22Rv1 (cell line): ENCODE measurements around the gene SYTL2.

Experiments
- CTCF ChIP-seq: fragments of 450-650 bp; IDR thresholded peaks from 2 replicates; pipeline ENCODE4 v1.5.1; 2017; ENCODE audit warnings: mild to moderate bottlenecking
- ZFX ChIP-seq: fragments of 450-650 bp; IDR thresholded peaks from 2 replicates; pipeline ENCODE4 v1.6.1; 2017; ENCODE audit warnings: antibody characterized with exemption, borderline replicate concordance

DNA sequence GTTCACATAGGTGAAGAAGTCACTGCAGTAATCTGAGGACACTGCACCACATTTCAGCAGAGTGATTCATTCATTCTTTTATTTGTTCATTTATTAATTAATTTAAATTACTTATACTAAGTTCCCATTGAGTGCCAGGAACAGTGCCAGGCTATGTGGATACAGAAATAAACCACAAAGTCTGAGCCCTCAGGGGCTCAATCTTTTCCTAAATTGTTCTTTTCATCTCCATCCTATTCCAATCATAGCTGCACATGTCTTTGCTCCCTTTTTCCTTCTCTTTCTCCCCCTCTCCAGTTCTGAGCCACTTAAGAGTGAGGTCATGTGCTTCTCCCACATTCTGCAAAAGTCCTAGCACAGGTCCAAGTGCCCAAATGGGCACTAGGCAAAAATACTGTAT, 4.9 kb downstream of the SYTL2 start:
- TF ChIP-seq CTCF (no peak), ZFX (no peak)
